ENCODE measurements around the gene TRAPPC4.

The TRAPPC4 gene

DNA sequence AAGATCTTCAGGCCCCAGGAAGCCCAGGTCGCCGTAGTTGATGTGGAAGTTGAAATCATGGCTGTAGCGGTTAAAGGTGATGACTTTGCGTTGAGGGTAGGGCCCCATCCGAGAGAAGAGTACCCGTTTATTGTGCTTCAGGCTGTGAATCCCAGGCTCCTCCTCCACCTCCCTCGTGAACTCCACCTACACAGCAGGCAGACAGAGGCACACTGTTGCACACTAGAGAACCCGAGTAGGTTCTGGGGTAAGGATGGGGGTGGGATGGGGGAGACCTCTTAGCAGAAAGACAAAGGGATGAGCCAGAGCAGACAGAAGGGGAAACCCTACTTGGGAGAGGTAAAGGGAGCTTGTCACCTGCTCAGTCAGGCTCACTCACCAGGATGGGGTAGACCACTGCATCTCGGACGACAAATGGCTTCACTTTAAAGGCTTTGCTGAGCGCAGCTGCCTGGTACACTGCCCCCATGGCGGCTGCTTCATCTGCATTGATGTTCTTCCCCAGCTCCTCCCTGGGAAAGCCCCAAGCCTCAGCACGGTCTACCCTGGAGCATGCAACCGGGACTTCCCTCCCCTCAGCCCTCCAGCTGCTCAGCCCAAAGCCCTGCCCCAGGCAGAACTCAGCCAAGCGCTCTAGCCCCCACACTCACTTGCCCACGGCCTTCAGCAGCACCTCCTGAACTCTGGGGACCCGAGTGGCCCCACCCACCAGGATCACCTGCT, 33.0 kb downstream of the TRAPPC4 start:
- H3K36me3 ChIP-seq: peaks cover 71% of the 10 kb centered on the region
- H3K27ac ChIP-seq: no peak overlapping the region
- H3K4me3 ChIP-seq (ENCODE audit: low read depth in 1 of 2, low read length in 1 of 2): no peak overlapping the region
- TF ChIP-seq, protein P1, sequence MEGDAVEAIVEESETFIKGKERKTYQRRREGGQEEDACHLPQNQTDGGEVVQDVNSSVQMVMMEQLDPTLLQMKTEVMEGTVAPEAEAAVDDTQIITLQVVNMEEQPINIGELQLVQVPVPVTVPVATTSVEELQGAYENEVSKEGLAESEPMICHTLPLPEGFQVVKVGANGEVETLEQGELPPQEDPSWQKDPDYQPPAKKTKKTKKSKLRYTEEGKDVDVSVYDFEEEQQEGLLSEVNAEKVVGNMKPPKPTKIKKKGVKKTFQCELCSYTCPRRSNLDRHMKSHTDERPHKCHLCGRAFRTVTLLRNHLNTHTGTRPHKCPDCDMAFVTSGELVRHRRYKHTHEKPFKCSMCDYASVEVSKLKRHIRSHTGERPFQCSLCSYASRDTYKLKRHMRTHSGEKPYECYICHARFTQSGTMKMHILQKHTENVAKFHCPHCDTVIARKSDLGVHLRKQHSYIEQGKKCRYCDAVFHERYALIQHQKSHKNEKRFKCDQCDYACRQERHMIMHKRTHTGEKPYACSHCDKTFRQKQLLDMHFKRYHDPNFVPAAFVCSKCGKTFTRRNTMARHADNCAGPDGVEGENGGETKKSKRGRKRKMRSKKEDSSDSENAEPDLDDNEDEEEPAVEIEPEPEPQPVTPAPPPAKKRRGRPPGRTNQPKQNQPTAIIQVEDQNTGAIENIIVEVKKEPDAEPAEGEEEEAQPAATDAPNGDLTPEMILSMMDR (IDR thresholded peaks at IDR 0.05): no peak
- H3K27me3 ChIP-seq: no peaks in the 10 kb centered on the region
- no peaks in the 10 kb centered on the region for H3K9me3 ChIP-seq
- H3K4me1 ChIP-seq (ENCODE audit: control insufficient read depth in 1 of 2, insufficient read depth in 1 of 2, low read depth in 1 of 2, low read length in 1 of 2): peaks cover 9% of the 10 kb centered on the region in 2 experiments

DNA sequence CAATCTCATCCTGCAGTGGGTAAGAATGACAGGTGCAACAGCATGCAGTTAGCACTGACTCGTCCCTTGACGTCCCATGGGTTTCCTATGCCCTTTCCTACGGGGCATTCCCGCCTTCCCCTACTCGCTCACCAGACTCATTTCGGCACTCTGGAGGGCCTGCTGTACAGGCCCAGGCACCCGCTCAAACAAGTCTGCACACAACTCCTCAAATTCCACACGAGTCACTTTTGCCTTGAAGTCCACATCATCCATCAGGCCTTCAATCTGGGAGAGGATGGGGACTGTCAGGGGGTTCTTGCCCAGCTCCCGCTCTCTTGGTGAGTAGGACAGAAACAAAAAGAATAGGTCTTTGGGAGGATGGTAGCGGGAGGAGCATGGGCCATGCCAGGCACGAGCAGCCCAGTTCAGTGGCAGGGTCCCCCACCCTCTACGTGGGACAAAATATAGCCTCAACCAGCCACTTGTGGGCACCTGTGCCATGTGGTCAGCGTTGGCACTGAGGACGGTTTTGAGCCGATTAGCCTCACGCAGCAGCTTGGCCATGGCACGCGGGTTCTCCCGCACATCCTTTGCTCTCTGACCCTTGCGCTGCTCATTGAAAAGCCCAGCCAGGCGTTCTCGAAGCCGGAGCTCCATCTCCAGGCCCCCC, 33.7 kb downstream of the TRAPPC4 start:
- no peaks in the 10 kb centered on the region for H3K27me3 ChIP-seq
- peaks cover 67% of the 10 kb centered on the region for H3K36me3 ChIP-seq
- no peak overlapping the region for H3K27ac ChIP-seq
- TF ChIP-seq, protein P1 (IDR thresholded peaks at IDR 0.05): no peak
- peaks cover 10 to 13% of the 10 kb centered on the region in 2 experiments for H3K4me1 ChIP-seq (ENCODE audit: control insufficient read depth in 1 of 2, insufficient read depth in 1 of 2, low read depth in 1 of 2, low read length in 1 of 2)
- H3K4me3 ChIP-seq (ENCODE audit: low read depth in 1 of 2, low read length in 1 of 2): no peak overlapping the region
- no peaks in the 10 kb centered on the region for H3K9me3 ChIP-seq

DNA sequence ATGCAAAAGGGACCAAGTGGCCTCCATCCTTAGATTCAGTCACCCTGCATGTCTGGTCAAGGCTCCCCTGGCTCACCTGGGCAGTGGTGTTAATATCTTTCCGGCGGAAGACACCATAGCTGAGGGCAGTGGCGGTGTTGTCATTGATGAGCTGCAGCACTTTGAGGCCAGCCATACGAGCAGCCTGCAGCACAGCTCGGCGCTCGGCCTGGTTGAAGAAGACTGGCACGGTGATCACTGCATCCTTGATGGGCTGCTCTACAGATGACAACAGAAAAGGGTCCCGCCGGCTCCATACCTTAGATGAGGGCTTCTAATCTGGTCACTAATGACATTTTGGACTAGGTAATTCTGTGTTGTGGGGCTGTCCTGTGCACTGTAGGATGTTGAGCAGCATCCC, 35.9 kb downstream of the TRAPPC4 start:
- Histone ChIP-seq H3K9me3 (no peaks in the 10 kb centered on the region), H3K27ac (no peak overlapping the region), H3K27me3 (no peaks in the 10 kb centered on the region), H3K36me3 (peaks cover 45% of the 10 kb centered on the region), H3K4me3 (ENCODE audit: low read depth in 1 of 2, low read length in 1 of 2) (no peak overlapping the region), H3K4me1 (ENCODE audit: control insufficient read depth in 1 of 2, insufficient read depth in 1 of 2, low read depth in 1 of 2, low read length in 1 of 2) (peaks cover 20% of the 10 kb centered on the region in 2 experiments)
- TF ChIP-seq, protein P1 (IDR thresholded peaks at IDR 0.05): no peak

DNA sequence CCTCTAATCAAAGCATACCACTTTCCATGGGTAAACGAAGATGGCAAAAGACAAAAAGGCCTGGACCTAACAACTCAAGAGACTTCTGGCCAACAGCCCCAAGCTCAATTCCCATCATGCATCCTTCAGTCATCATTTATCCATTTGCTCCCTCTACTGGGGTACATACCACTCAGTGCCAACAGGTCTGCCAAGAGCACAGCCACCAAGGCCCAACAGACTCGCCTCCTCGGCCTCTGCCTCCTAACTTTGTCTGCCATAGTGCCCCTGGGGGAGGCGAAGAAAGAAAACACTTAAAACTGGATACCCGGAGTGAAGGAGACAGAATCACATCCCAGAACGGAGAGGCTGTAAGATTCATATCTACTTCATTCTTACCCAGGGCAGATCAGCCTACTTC, 37.3 kb downstream of the TRAPPC4 start:
- Histone ChIP-seq H3K9me3 (no peaks in the 10 kb centered on the region), H3K4me1 (ENCODE audit: control insufficient read depth in 1 of 2, insufficient read depth in 1 of 2, low read depth in 1 of 2, low read length in 1 of 2) (peaks cover 20% of the 10 kb centered on the region in 2 experiments), H3K27me3 (no peaks in the 10 kb centered on the region), H3K4me3 (ENCODE audit: low read depth in 1 of 2, low read length in 1 of 2) (peak overlapping the region; percentile 74 to 98), H3K27ac (peak overlapping the region; percentile 91), H3K36me3 (peaks cover 34% of the 10 kb centered on the region)
- TF ChIP-seq, protein P1 (IDR thresholded peaks at IDR 0.05): no peak

DNA sequence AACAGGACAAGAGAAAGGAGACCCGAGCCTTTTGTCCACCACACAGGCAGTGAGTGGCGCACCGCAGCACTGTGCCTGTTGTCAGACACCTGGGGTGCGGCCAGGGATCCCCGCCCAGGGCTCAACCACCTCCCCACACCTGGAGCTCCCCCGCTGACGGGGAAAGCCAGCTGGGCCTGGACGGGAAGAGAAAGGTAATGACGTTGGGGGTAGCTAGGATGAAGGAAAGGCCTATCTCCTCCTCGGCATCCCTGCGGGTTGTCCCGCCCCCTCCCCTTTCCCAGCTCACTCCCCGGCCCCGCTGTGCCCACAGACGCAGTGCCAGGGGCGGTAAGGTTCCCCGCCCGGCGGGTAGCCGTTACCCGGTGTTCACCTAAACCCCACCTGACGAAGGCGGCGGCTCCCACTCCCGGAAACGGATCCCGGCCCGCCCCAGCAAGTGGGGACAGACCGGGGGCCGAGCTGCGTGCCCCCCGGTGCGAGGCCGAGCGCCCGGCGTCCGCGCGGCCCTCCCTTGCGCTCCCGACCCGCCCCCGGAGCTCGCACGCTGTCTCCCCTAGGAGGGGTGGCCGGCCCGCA, 37.9 kb downstream of the TRAPPC4 start:
- TF ChIP-seq, protein P1 (IDR thresholded peaks at IDR 0.05): no peak
- Histone ChIP-seq H3K27me3 (no peaks in the 10 kb centered on the region), H3K27ac (peak overlapping the region; percentile 91), H3K4me3 (ENCODE audit: low read depth in 1 of 2, low read length in 1 of 2) (peak overlapping the region; percentile 74 to 98), H3K9me3 (no peaks in the 10 kb centered on the region), H3K36me3 (peaks cover 28% of the 10 kb centered on the region), H3K4me1 (ENCODE audit: control insufficient read depth in 1 of 2, insufficient read depth in 1 of 2, low read depth in 1 of 2, low read length in 1 of 2) (peaks cover 20% of the 10 kb centered on the region in 2 experiments)

All from neutrophil (primary cell).